Measurements from ENCODE around the gene S100A13.
"Not testable (repeated sequence)": the region's sequence is repeated elsewhere in the genome, so short reads cannot be mapped to it uniquely, and the experiment has no call there.

The S100A13 gene

GRCh38 chr1:153597206-153597605 is 30.1 kb downstream of the S100A13 start (continued):
- TF ChIP-seq, protein P1, sequence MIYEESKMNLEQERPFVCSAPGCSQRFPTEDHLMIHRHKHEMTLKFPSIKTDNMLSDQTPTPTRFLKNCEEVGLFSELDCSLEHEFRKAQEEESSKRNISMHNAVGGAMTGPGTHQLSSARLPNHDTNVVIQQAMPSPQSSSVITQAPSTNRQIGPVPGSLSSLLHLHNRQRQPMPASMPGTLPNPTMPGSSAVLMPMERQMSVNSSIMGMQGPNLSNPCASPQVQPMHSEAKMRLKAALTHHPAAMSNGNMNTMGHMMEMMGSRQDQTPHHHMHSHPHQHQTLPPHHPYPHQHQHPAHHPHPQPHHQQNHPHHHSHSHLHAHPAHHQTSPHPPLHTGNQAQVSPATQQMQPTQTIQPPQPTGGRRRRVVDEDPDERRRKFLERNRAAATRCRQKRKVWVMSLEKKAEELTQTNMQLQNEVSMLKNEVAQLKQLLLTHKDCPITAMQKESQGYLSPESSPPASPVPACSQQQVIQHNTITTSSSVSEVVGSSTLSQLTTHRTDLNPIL (CRISPR knock-in tag; IDR thresholded peaks at IDR 0.05; ENCODE audit: low read depth) = no peak
- no peak for TF ChIP-seq PATZ1 (CRISPR knock-in tag; IDR thresholded peaks at IDR 0.05; ENCODE audit: borderline replicate concordance)
- TF ChIP-seq ZC3H10 (CRISPR knock-in tag; IDR thresholded peaks at IDR 0.05) = no peak
- no peak for TF ChIP-seq ZFP30 (CRISPR knock-in tag; IDR thresholded peaks at IDR 0.05)

DNA sequence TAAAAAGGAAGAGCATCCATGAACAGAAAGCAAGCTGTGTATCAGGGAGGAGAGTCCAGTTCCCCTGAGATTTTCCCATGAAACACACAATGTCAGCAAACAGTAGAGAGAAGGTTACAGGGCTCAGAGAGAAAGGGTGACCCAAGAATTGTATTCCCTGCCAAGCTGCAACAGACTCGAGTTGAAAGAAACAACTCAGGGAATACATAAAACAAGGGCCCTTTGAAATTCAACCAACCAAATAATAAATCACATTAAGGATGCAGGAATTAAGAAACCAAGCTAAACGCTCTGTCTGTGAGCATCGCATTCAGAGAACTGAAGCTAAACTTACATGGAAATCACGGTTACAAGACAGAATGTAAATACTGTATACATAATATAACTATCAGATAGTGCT is 34.6 kb downstream of the S100A13 start:
- TF ChIP-seq, protein P2, sequence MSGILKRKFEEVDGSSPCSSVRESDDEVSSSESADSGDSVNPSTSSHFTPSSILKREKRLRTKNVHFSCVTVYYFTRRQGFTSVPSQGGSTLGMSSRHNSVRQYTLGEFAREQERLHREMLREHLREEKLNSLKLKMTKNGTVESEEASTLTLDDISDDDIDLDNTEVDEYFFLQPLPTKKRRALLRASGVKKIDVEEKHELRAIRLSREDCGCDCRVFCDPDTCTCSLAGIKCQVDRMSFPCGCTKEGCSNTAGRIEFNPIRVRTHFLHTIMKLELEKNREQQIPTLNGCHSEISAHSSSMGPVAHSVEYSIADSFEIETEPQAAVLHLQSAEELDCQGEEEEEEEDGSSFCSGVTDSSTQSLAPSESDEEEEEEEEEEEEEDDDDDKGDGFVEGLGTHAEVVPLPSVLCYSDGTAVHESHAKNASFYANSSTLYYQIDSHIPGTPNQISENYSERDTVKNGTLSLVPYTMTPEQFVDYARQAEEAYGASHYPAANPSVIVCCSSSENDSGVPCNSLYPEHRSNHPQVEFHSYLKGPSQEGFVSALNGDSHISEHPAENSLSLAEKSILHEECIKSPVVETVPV (CRISPR knock-in tag; IDR thresholded peaks at IDR 0.05) = no peak
- TF ChIP-seq OSR1 (CRISPR knock-in tag; IDR thresholded peaks at IDR 0.05) (no peak), PPARA (CRISPR knock-in tag; IDR thresholded peaks at IDR 0.05; ENCODE audit: borderline replicate concordance) (no peak), ISL1 (CRISPR knock-in tag; IDR thresholded peaks at IDR 0.05) (no peak), CSDC2 (CRISPR knock-in tag; IDR thresholded peaks at IDR 0.05) (no peak), SNAI2 (CRISPR knock-in tag; IDR thresholded peaks at IDR 0.05) (no peak), BACH2 (CRISPR knock-in tag; IDR thresholded peaks at IDR 0.05; ENCODE audit: borderline replicate concordance) (no peak), ZNF8 (CRISPR knock-in tag; IDR thresholded peaks at IDR 0.05) (no peak), ZFP30 (CRISPR knock-in tag; IDR thresholded peaks at IDR 0.05) (no peak), PATZ1 (CRISPR knock-in tag; IDR thresholded peaks at IDR 0.05; ENCODE audit: borderline replicate concordance) (no peak), RARB (CRISPR knock-in tag; IDR thresholded peaks at IDR 0.05) (no peak), TCF4 (CRISPR knock-in tag; IDR thresholded peaks at IDR 0.05; ENCODE audit: borderline replicate concordance) (no peak)
- no peak for ATAC-seq

- TF ChIP-seq PATZ1 (CRISPR knock-in tag; IDR thresholded peaks at IDR 0.05; ENCODE audit: borderline replicate concordance) (no peak), ZC3H10 (CRISPR knock-in tag; IDR thresholded peaks at IDR 0.05) (no peak), ZNF70 (CRISPR knock-in tag; IDR thresholded peaks at IDR 0.05) (no peak), CSDC2 (CRISPR knock-in tag; IDR thresholded peaks at IDR 0.05) (no peak), ARNTL (CRISPR knock-in tag; IDR thresholded peaks at IDR 0.05; ENCODE audit: borderline replicate concordance, low read depth) (no peak), TCF4 (CRISPR knock-in tag; IDR thresholded peaks at IDR 0.05; ENCODE audit: borderline replicate concordance) (no peak), RARB (CRISPR knock-in tag; IDR thresholded peaks at IDR 0.05) (no peak), ZFP3 (CRISPR knock-in tag; IDR thresholded peaks at IDR 0.05) (no peak)
- TF ChIP-seq, protein P3, sequence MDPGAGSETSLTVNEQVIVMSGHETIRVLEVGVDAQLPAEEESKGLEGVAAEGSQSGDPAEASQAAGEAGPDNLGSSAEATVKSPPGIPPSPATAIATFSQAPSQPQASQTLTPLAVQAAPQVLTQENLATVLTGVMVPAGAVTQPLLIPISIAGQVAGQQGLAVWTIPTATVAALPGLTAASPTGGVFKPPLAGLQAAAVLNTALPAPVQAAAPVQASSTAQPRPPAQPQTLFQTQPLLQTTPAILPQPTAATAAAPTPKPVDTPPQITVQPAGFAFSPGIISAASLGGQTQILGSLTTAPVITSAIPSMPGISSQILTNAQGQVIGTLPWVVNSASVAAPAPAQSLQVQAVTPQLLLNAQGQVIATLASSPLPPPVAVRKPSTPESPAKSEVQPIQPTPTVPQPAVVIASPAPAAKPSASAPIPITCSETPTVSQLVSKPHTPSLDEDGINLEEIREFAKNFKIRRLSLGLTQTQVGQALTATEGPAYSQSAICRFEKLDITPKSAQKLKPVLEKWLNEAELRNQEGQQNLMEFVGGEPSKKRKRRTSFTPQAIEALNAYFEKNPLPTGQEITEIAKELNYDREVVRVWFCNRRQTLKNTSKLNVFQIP (CRISPR knock-in tag; IDR thresholded peaks at IDR 0.05; ENCODE audit: borderline replicate concordance, low read depth) = no peak
- TF ChIP-seq, protein P4, sequence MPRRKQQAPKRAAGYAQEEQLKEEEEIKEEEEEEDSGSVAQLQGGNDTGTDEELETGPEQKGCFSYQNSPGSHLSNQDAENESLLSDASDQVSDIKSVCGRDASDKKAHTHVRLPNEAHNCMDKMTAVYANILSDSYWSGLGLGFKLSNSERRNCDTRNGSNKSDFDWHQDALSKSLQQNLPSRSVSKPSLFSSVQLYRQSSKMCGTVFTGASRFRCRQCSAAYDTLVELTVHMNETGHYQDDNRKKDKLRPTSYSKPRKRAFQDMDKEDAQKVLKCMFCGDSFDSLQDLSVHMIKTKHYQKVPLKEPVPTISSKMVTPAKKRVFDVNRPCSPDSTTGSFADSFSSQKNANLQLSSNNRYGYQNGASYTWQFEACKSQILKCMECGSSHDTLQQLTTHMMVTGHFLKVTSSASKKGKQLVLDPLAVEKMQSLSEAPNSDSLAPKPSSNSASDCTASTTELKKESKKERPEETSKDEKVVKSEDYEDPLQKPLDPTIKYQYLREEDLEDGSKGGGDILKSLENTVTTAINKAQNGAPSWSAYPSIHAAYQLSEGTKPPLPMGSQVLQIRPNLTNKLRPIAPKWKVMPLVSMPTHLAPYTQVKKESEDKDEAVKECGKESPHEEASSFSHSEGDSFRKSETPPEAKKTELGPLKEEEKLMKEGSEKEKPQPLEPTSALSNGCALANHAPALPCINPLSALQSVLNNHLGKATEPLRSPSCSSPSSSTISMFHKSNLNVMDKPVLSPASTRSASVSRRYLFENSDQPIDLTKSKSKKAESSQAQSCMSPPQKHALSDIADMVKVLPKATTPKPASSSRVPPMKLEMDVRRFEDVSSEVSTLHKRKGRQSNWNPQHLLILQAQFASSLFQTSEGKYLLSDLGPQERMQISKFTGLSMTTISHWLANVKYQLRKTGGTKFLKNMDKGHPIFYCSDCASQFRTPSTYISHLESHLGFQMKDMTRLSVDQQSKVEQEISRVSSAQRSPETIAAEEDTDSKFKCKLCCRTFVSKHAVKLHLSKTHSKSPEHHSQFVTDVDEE (CRISPR knock-in tag; IDR thresholded peaks at IDR 0.05) = no peak
- TF ChIP-seq, protein P1 (CRISPR knock-in tag; IDR thresholded peaks at IDR 0.05; ENCODE audit: low read depth) = no peak
- ATAC-seq = no peak
These were observed 38.8 kb downstream of the S100A13 start for GRCh38 chr1:153588482-153588881.

DNA sequence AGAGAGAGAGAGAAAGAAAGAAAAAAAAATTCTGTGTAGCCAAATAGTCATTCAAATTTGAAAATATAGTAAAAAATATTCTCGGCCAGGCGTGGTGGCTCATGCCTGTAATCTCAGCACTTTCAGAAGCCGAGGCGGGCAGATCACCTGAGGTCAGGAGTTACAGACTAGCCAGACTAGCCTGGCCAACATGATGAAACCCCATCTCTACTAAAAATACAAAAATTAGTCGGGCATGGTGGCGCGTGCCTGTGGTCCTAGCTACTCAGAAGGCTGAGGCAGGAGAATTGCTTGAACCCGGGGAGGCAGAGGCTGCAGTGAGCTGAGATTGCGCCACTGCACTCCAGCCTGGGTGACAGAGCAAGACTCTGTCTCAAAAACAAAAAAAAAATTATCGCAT is 39.3 kb downstream of the S100A13 start:
- ATAC-seq = not testable (repeated sequence)
